PC-3 (cell line): ENCODE data around the gene PZP. TPM values are rescaled to one million over a fixed set of nuclear protein-coding genes. Genes with fewer than 3 reads are reported as not detected.

ENCODE experiments used
- ATAC-seq: fragments of 200-7000 bp; cut with Tn5 transposase; 2 replicates; pipeline ENCODE4 v1.9.1; 2020; ENCODE audit warnings: mild to moderate bottlenecking, moderate library complexity
- BruUV-seq: library from RNA; stranded (reverse); fragments of 400-500 nt; replicated peaks from 2 replicates; lab custom pipeline; 2021; lab: Mats Ljungman, UMichigan
- CTCF ChIA-PET: fragments of 300-600 bp; sonication (Branson Sonifier 250); formaldehyde crosslinking; loops from one replicate; lab custom pipeline; 2022; ENCODE audit warnings: antibody characterized with exemption; lab: Charles Lee
- POLR2A ChIA-PET: fragments of 300-600 bp; sonication (Branson Sonifier 250); formaldehyde crosslinking; loops from one replicate; lab custom pipeline; 2022; ENCODE audit warnings: antibody characterized with exemption; ENCODE audit not compliant: unreplicated experiment; lab: Charles Lee
- DNase-seq: peaks from one replicate; pipeline ENCODE4 v3.0.0-alpha.2; 2015
- H2AFZ ChIP-seq: fragments of 300-600 bp; sonication (generic); 2 replicates; pipeline ENCODE4 v1.6.0; 2016; ENCODE audit warnings: antibody characterized with exemption, low read length
- H3F3A ChIP-seq: fragments of 300-600 bp; sonication (generic); one replicate; pipeline ENCODE4 v1.6.0; 2017; ENCODE audit warnings: antibody characterized with exemption, low read length, control low read depth, mild to moderate bottlenecking; ENCODE audit not compliant: unreplicated experiment
- H3K27ac ChIP-seq: fragments of 300-600 bp; sonication (generic); 2 replicates; pipeline ENCODE4 v1.5.1; 2016; ENCODE audit warnings: mild to moderate bottlenecking, low read length
- H3K27me3 ChIP-seq: fragments of 300-600 bp; sonication (generic); 2 replicates; pipeline ENCODE4 v1.6.1; 2016; ENCODE audit warnings: low read length, mixed read lengths
- H3K36me3 ChIP-seq: fragments of 300-600 bp; sonication (generic); 2 replicates; pipeline ENCODE4 v1.6.1; 2016; ENCODE audit warnings: low read depth, mixed run types, low read length, mixed read lengths
- H3K4me1 ChIP-seq: fragments of 300-600 bp; sonication (generic); 2 replicates; pipeline ENCODE4 v1.5.1; 2016; ENCODE audit warnings: low read length; ENCODE audit not compliant: insufficient read depth
- H3K4me2 ChIP-seq: fragments of 300-600 bp; sonication (generic); 2 replicates; pipeline ENCODE4 v1.6.0; 2016; ENCODE audit warnings: low read length
- H3K4me3 ChIP-seq: fragments of 300-600 bp; sonication (generic); 2 replicates; pipeline ENCODE4 v1.5.1; 2016; ENCODE audit warnings: mild to moderate bottlenecking, low read length, mixed read lengths
- H3K79me2 ChIP-seq: fragments of 300-600 bp; sonication (generic); 2 replicates; pipeline ENCODE4 v1.6.1; 2017; ENCODE audit warnings: low read length, mixed read lengths
- H3K9ac ChIP-seq: fragments of 300-600 bp; sonication (generic); 2 replicates; pipeline ENCODE4 v1.6.0; 2016; ENCODE audit warnings: mild to moderate bottlenecking, low read length
- H3K9me2 ChIP-seq: fragments of 300-600 bp; sonication (generic); replicated peaks from 2 replicates; pipeline ENCODE4 v1.6.1; 2016; ENCODE audit warnings: mixed run types, low read length, mixed read lengths
- H3K9me3 ChIP-seq: fragments of 300-600 bp; sonication (generic); 2 replicates; pipeline ENCODE4 v1.6.1; 2016; ENCODE audit warnings: low read length, mixed read lengths
- H4K20me1 ChIP-seq: fragments of 300-600 bp; sonication (generic); 2 replicates; pipeline ENCODE4 v1.6.1; 2016; ENCODE audit warnings: low read length, mixed read lengths
- CTCF ChIP-seq: fragments of 300-600 bp; sonication (generic); conservative IDR thresholded peaks from 2 replicates; pipeline ENCODE4 v1.5.1; 2017; ENCODE audit warnings: antibody characterized with exemption, low read depth, mild to moderate bottlenecking, low read length
- EZH2 ChIP-seq: fragments of 300-600 bp; sonication (generic); IDR thresholded peaks from one replicate; pipeline ENCODE4 v1.6.1; 2017; ENCODE audit warnings: antibody characterized with exemption, mild to moderate bottlenecking, low read length; ENCODE audit not compliant: unreplicated experiment
- EZH2phosphoT487 ChIP-seq: fragments of 300-600 bp; sonication (generic); IDR thresholded peaks from 2 replicates; pipeline ENCODE4 v1.6.1; 2018; ENCODE audit warnings: mild to moderate bottlenecking, antibody characterized with exemption, low read length, borderline replicate concordance
- intact Hi-C: fragments of 100-400 bp; cut with micrococcal nuclease; formaldehyde crosslinking; loops from 2 replicates; pipeline ENCODE4 v1.9.0; 2023
- microRNA-seq: library from miRNA; unstranded; fragments of <30 nt; microRNA quantifications from one replicate; pipeline ENCODE4 v1.1.0, GENCODE V29; 2020; ENCODE audit not compliant: unreplicated experiment
- total RNA-seq: library from RNA; depleted of rRNA; stranded (reverse); fragments of >200 nt; gene quantifications from 2 replicates; pipeline ENCODE4 v1.2.3, GENCODE V29; 2014; rRNA removed

The PZP gene
- total RNA-seq, 1 experiment from 2014 or later: not detected

GRCh38 chr12:9099552-9100190, 108.5 kb downstream of the PZP start:
- Histone ChIP-seq H3K27me3 (peaks cover 29% of the 10 kb centered on the region), H3K27ac (no peak overlapping the region), H2AFZ (no peak overlapping the region), H3K36me3 (no peaks in the 10 kb centered on the region), H3K9ac (no peak overlapping the region), H3K9me2 (no peaks in the 10 kb centered on the region), H3K79me2 (no peaks in the 10 kb centered on the region), H3K9me3 (no peaks in the 10 kb centered on the region), H3K4me2 (no peak overlapping the region), H3F3A (no peaks in the 10 kb centered on the region), H3K4me1 (no peaks in the 10 kb centered on the region), H3K4me3 (no peak overlapping the region), H4K20me1 (no peaks in the 10 kb centered on the region)
- DNase-seq (no peak), ATAC-seq (no peak)
- intact Hi-C loops: no loop called here
- BruUV-seq: no TSS peak
- CTCF ChIA-PET: no interaction called here
- no peak for TF ChIP-seq EZH2phosphoT487
- TF ChIP-seq EZH2: no peak
- TF ChIP-seq CTCF: no peak
- POLR2A ChIA-PET: no interaction called here

Small RNA genes lying within 50 kb of the gene (microRNA-seq; reads per million reads assigned to microRNA genes)
- not detected for gene MIR1244-3

Other genes with a start within 250 kb of the PZP start
- 0.15 TPM in 1 of 2 replicates, not detected in the other for gene KLRG1, start 218.8 kb downstream of the PZP start, total RNA-seq
- gene A2M, start 92.5 kb downstream of the PZP start, total RNA-seq: not detected in 2 replicates